Stimulated activated CD4-positive, alpha-beta T cell treated with anti-CD3 and anti-CD28 coated beads, TNF-alpha, amount 100 ng/mL, for 1 hour (primary cell): ENCODE measurements around the gene SLFN13.
"Not testable (repeated sequence)": the region's sequence is repeated elsewhere in the genome, so short reads cannot be mapped to it uniquely, and the experiment has no call there.

Experiments
- DNase-seq, 3 donors: peaks; one replicate each; pipeline ENCODE4 v3.0.0-alpha.2; 2020; ENCODE audit warnings: low read depth in 3 of 3, low spot score in 1 of 3

SLFN13 gene

GRCh38 chr17:35432176-35433074 lies 16.1 kb downstream of the SLFN13 start, which contains the start of gene SLFN12:
Gene SLFN12, minus strand, starts transcription at chr17:35432500. Its CDS starts 9,472 bp downstream, at chr17:35423028.
- peak in 1 of 3 donors; percentile 17 for DNase-seq

GRCh38 chr17:35429702-35430101 lies 18.9 kb downstream of the SLFN13 start:
- no peak for DNase-seq

- no peak for DNase-seq
These were observed 20.3 kb downstream of the SLFN13 start for GRCh38 chr17:35428229-35428628.

- no peak for DNase-seq
These were observed 24.8 kb downstream of the SLFN13 start for GRCh38 chr17:35423761-35424160.

GRCh38 chr17:35421069-35421468 lies 27.5 kb downstream of the SLFN13 start:
- DNase-seq = not testable (repeated sequence)

GRCh38 chr17:35416659-35417058 lies 31.9 kb downstream of the SLFN13 start:
- DNase-seq = no peak

GRCh38 chr17:35414707-35415106 lies 33.9 kb downstream of the SLFN13 start:
- DNase-seq = not testable (repeated sequence)

GRCh38 chr17:35414247-35414646 lies 34.3 kb downstream of the SLFN13 start:
- DNase-seq = no peak

- DNase-seq = no peak
These were observed 41.0 kb downstream of the SLFN13 start for GRCh38 chr17:35407531-35407930.

GRCh38 chr17:35406568-35406967 lies 42.0 kb downstream of the SLFN13 start:
- no peak for DNase-seq

- no peak for DNase-seq
These were observed 44.2 kb downstream of the SLFN13 start for GRCh38 chr17:35404360-35404759.

GRCh38 chr17:35393783-35394182 lies 54.8 kb downstream of the SLFN13 start:
- not testable (repeated sequence) for DNase-seq

GRCh38 chr17:35390663-35391062 lies 57.9 kb downstream of the SLFN13 start:
- no peak for DNase-seq

- DNase-seq = no peak
These were observed 58.4 kb downstream of the SLFN13 start for GRCh38 chr17:35390156-35390555.

- DNase-seq = no peak
These were observed 61.1 kb downstream of the SLFN13 start for GRCh38 chr17:35387496-35387895.
